Breast epithelium (tissue), 3 donors: ENCODE measurements around the gene NDOR1.

Source experiments
- CTCF ChIP-seq, 3 donors: fragments of 450-650 bp; IDR thresholded peaks; one replicate each; pipeline ENCODE4 v1.5.1; 2016 to 2017; ENCODE audit warnings: antibody characterized with exemption in 3 of 3, mild to moderate bottlenecking in 3 of 3, moderate library complexity in 3 of 3
- POLR2AphosphoS5 ChIP-seq, 3 donors: sonication (generic); formaldehyde crosslinking; IDR thresholded peaks; one replicate each; pipeline ENCODE4 v1.6.1; 2017; ENCODE audit warnings: antibody characterized with exemption in 3 of 3

GRCh38 chr9:137218212-137218753 lies 12.8 kb downstream of the NDOR1 start:
- TF ChIP-seq CTCF (IDR thresholded peaks at IDR 0.05) (no peak), POLR2AphosphoS5 (IDR thresholded peaks at IDR 0.05) (no peak)
